Spinal cord (tissue), 10 donors: Measurements from ENCODE around the gene DTNBP1. TPM values are rescaled to one million over a fixed set of nuclear protein-coding genes. Genes with fewer than 3 reads are reported as not detected.

Experiments used
- DNase-seq, 6 donors: peaks; one replicate each; pipeline versions ENCODE4 v3.0.0 to v3.0.0-alpha.2; 2013 to 2015; ENCODE audit warnings: low spot score in 6 of 6, low read depth in 4 of 6
- H3K27ac ChIP-seq: one replicate; pipeline ENCODE4 v1.5.1; 2013; ENCODE audit warnings: low read depth, low read length, control low read depth
- H3K27me3 ChIP-seq: one replicate; pipeline ENCODE4 v1.6.1; 2013; ENCODE audit warnings: low read length; ENCODE audit not compliant: control insufficient read depth, insufficient read depth
- H3K36me3 ChIP-seq: one replicate; pipeline ENCODE4 v1.6.1; 2013; ENCODE audit warnings: low read length; ENCODE audit not compliant: control insufficient read depth, insufficient read depth
- H3K4me1 ChIP-seq: one replicate; pipeline ENCODE4 v1.6.1; 2013; ENCODE audit warnings: low read length; ENCODE audit not compliant: control insufficient read depth, insufficient read depth
- H3K4me3 ChIP-seq: one replicate; pipeline ENCODE4 v1.5.1; 2013; ENCODE audit warnings: low read depth, low read length, control low read depth
- H3K9me3 ChIP-seq: one replicate; pipeline ENCODE4 v1.6.1; 2013; ENCODE audit warnings: low read length; ENCODE audit not compliant: control insufficient read depth, insufficient read depth
- WGBS: methylation state at CpG from one replicate; pipeline ENCODE4 v1.1.5; 2013; ENCODE audit warnings: missing lambda C conversion rate; ENCODE audit not compliant: insufficient coverage; 5-methylcytosine and 5-hydroxymethylcytosine counted together
- polyA plus RNA-seq, 2 donors: library from polyadenylated mRNA; unstranded; fragments of 120-200 nt; gene quantifications; one replicate each; pipeline ENCODE4 v1.2.1, GENCODE V29; 2013; ENCODE audit not compliant: insufficient read length in 2 of 2
- total RNA-seq, 2 donors: library from RNA; depleted of rRNA in 1 of 2; stranded (reverse); fragments of 120-200 nt in 1 of 2; fragments of >200 nt in 1 of 2; gene quantifications; one replicate each; pipeline versions ENCODE4 v1.2.3 to v1.2.4, GENCODE V29; 2013 to 2014
- donor health status: healthy.

The DTNBP1 gene
- total and polyA plus RNA-seq, 4 donors, result 12.7 to 47.9 (median 33.8) TPM

DNA sequence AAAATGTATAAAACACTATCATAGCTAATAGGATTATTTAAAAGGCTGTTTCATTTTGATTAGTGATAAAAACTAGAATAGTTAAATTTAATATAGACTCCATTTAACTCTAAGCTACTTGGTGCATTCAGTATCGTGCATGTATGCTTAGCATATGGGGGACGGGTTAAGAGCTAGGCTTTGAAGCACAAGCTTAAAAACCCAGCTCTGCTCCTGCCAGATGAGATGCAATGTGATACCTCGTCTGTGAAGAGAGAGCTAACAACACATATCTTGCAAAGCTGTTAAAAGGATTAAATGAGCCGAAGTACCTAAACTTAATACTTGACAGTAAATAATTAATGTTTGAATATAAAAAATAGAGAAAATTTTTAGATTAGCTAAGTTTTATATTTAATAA lies 42.2 kb downstream of the DTNBP1 start:
- Histone ChIP-seq H3K27ac (no peak overlapping the region), H3K27me3 (no peaks in the 10 kb centered on the region), H3K4me3 (no peak overlapping the region), H3K9me3 (no peaks in the 10 kb centered on the region), H3K36me3 (no peaks in the 10 kb centered on the region), H3K4me1 (peaks cover 4% of the 10 kb centered on the region)
- no CpG with 5 or more reads among the region's 4 CpGs for WGBS
- peak in 2 of 6 donors; percentile 35 to 58 for DNase-seq

- no peaks in the 10 kb centered on the region for H3K27me3 ChIP-seq
- H3K4me3 ChIP-seq, result no peak overlapping the region
- WGBS, result no CpG with 5 or more reads among the region's 1 CpG
- peaks cover 4% of the 10 kb centered on the region for H3K4me1 ChIP-seq
- no peak for DNase-seq
- no peaks in the 10 kb centered on the region for H3K36me3 ChIP-seq
- H3K27ac ChIP-seq, result no peak overlapping the region
- no peaks in the 10 kb centered on the region for H3K9me3 ChIP-seq
Measured at GRCh38 chr6:15619330-15619729, 43.5 kb downstream of the DTNBP1 start.

DNA sequence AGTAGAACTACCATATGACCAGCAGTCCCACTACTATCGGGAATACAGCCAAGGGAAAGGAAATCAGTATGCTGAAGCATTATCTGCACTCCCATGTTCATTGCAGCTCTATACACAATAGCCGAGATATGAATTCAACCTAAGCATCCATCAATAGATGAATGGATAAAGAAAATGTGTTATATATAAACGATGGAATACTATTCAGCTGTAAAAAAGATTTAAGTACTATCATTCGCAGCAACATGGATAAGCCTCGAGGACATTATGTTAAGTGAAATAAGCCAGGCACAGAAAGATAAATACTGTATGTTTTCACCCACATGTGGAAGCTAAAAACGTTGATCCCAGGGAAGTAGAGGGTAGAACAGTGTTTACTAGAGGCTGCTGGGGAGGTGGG lies 44.1 kb downstream of the DTNBP1 start:
- Histone ChIP-seq H3K4me1 (peaks cover 4% of the 10 kb centered on the region), H3K9me3 (no peaks in the 10 kb centered on the region), H3K4me3 (no peak overlapping the region), H3K36me3 (no peaks in the 10 kb centered on the region), H3K27ac (no peak overlapping the region), H3K27me3 (no peaks in the 10 kb centered on the region)
- 100% methylated on average over 2 of the region's 6 CpGs for WGBS
- DNase-seq, result no peak

DNA sequence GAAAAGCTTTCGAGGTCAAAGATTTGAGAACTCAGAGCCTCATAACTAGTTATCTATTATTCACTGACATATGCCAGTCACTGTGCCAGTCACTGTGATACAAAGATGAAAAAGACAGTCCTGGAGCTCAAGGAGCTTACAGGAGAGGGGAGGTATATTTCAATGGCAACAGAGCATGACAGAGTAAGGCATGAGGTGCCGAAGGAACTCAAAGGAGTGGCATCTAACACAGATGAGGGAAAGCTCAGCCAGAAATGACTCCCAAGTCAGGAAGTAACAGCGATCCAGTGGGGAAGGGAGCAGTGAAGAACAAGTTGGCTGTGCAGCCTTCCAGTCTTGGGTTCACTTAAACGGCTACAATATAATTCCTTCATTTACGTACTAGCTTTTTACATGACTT lies 46.6 kb downstream of the DTNBP1 start:
- H3K36me3 ChIP-seq, result no peaks in the 10 kb centered on the region
- H3K27ac ChIP-seq, result no peak overlapping the region
- 65% methylated on average over 2 of the region's 5 CpGs for WGBS
- DNase-seq, result no peak
- no peaks in the 10 kb centered on the region for H3K4me1 ChIP-seq
- H3K27me3 ChIP-seq, result no peaks in the 10 kb centered on the region
- H3K9me3 ChIP-seq, result no peaks in the 10 kb centered on the region
- H3K4me3 ChIP-seq, result no peak overlapping the region

DNA sequence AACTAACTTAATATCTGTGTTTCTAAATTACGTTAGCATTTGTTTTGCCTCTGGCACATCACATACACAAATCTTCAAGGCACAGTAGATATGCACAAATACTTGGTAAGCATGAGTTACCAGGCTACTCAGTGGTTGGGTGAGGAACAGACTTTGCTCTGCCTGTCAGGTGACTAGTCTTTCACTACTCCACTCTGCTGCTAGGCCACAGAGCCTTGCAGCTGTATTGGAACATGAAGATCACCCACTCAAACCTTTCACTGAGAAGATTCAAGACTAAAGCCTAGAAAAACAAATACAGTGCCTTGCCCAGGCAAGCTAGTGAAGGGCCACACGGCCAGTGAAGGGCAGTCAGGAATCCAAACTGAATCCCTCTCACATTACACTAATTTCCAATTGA lies 47.0 kb downstream of the DTNBP1 start:
- Histone ChIP-seq H3K4me1 (no peaks in the 10 kb centered on the region), H3K27ac (no peak overlapping the region), H3K4me3 (no peak overlapping the region), H3K27me3 (no peaks in the 10 kb centered on the region), H3K9me3 (no peaks in the 10 kb centered on the region), H3K36me3 (no peaks in the 10 kb centered on the region)
- DNase-seq, result no peak
- no CpG with 5 or more reads among the region's 2 CpGs for WGBS

DNA sequence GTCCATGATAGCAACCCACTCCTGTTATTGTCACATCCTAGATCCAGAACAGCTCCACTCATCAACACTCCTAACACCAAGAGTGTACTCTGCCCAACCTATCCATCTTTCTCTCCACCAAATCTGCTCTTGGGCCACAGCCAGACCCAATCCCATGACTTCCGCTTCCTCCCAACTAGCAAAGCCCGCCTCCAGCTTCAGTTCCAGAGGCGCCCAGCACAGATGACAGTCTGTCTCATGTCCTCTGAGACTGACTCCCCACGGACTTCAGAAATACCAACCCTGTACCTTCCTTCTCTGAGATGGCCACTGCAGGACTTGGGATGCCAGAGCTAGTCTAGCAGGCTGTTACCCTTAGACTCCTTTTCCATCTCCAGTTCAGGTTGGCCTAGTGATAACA lies 48.6 kb downstream of the DTNBP1 start:
- 95% methylated on average over 4 of the region's 4 CpGs for WGBS
- no peaks in the 10 kb centered on the region for H3K4me1 ChIP-seq

DNA sequence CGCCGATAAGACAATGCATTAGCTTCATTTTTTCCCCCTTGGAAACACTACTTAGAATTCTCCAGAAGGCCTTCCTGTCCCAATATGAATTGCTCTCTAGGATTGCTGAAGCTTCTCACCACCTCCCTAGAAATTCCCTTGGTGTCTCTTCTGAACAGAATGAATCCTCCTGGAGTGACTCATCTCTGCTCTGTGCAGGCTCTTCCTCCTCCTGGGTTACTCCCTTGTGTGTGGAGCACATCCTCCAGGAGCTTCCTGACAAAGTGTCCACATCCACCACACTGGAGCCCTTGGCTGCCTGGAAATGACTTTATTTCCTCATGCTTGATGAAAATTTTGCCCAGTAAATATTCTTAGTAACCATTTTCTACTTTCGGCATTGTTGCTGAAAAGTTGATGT lies 54.4 kb downstream of the DTNBP1 start:
- no peak for DNase-seq
- H3K27ac ChIP-seq, result no peak overlapping the region

More for the DNA sequence above, 48.6 kb downstream of the DTNBP1 start:
- H3K27me3 ChIP-seq, result no peaks in the 10 kb centered on the region
- H3K36me3 ChIP-seq, result no peaks in the 10 kb centered on the region
- no peaks in the 10 kb centered on the region for H3K9me3 ChIP-seq
- no peak overlapping the region for H3K4me3 ChIP-seq
- H3K27ac ChIP-seq, result no peak overlapping the region
- DNase-seq, result no peak

GRCh38 chr6:15607603-15608002 lies 55.2 kb downstream of the DTNBP1 start:
- H3K36me3 ChIP-seq, result no peaks in the 10 kb centered on the region
- WGBS, result no CpG with 5 or more reads among the region's 2 CpGs
- no peak overlapping the region for H3K4me3 ChIP-seq
- H3K27me3 ChIP-seq, result no peaks in the 10 kb centered on the region
- DNase-seq, result no peak
- H3K4me1 ChIP-seq, result no peaks in the 10 kb centered on the region
- no peaks in the 10 kb centered on the region for H3K9me3 ChIP-seq
- no peak overlapping the region for H3K27ac ChIP-seq

More for the DNA sequence above, 54.4 kb downstream of the DTNBP1 start:
- WGBS, result 100% methylated on average over 2 of the region's 3 CpGs
- H3K36me3 ChIP-seq, result no peaks in the 10 kb centered on the region
- H3K27me3 ChIP-seq, result no peaks in the 10 kb centered on the region
- H3K4me1 ChIP-seq, result no peaks in the 10 kb centered on the region
- no peak overlapping the region for H3K4me3 ChIP-seq
- no peaks in the 10 kb centered on the region for H3K9me3 ChIP-seq

DNA sequence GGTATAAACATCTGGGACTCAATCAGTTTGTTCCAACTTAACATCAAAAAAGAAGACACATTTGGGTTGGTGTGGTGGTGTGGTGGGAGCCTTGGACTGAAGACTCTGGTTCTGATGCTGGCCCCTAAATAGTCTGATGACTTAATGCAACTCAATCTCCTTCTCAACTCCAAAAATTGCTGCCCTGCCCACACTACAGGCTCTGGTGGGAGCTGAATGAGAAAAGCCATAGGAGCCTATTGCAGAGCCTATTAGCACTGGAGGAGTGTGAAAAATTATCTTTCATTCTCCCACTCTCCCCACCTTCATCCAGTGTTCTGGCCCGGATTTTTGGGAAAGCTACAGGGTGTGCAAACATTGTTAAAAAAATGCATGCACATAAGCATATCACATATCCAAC lies 56.5 kb downstream of the DTNBP1 start:
- no CpG with 5 or more reads among the region's 1 CpG for WGBS
- Histone ChIP-seq H3K27ac (no peak overlapping the region), H3K9me3 (no peaks in the 10 kb centered on the region), H3K4me1 (no peaks in the 10 kb centered on the region), H3K36me3 (no peaks in the 10 kb centered on the region), H3K4me3 (no peak overlapping the region), H3K27me3 (no peaks in the 10 kb centered on the region)
- DNase-seq, result no peak

DNA sequence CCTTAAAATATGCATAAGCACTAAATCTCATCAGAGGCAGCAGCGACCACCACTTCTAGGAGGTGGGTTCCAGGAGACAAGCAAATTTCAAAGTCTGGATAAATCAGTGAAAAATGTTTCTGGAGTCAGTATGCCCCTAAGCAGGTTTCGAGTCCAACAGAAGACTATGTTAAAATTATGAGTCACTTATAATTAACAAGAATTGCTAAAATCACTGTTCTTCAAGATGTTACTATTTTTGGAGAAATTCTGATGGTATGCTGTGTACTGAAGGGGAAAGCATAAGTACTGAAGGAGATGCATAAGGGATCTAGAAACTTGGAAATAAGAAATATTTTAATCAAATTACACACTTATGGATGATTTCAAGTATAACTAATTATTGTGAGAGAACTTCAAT lies 58.0 kb downstream of the DTNBP1 start:
- no peaks in the 10 kb centered on the region for H3K27me3 ChIP-seq
- no peaks in the 10 kb centered on the region for H3K36me3 ChIP-seq
- no peak overlapping the region for H3K4me3 ChIP-seq
- no peak for DNase-seq
- H3K27ac ChIP-seq, result no peak overlapping the region
- H3K9me3 ChIP-seq, result no peaks in the 10 kb centered on the region
- WGBS, result no CpG with 5 or more reads among the region's 2 CpGs
- H3K4me1 ChIP-seq, result no peaks in the 10 kb centered on the region
